Esophagus squamous epithelium (tissue), 5 donors: Measurements from ENCODE around the gene RNU1-2. TPM values are rescaled to one million over a fixed set of nuclear protein-coding genes. Genes with fewer than 3 reads are reported as not detected.
A peak's percentile ranks its signal among the peaks of the same experiment; 100 is the strongest.
"Not testable (repeated sequence)": the region's sequence is repeated elsewhere in the genome, so short reads cannot be mapped to it uniquely, and the experiment has no call there.

Source experiments
- DNase-seq: peaks from one replicate; lab custom pipeline; 2025; lab: John Stamatoyannopoulos, UW
- H3K27ac ChIP-seq, 4 donors: fragments of 200-600 bp; sonication (generic); one replicate each; pipeline ENCODE4 v1.5.1; 2016 to 2019; ENCODE audit warnings: mild to moderate bottlenecking in 1 of 4
- H3K27me3 ChIP-seq, 4 donors: fragments of 200-600 bp; sonication (generic); 1 replicate in 3 of 4; 2 replicates in 1 of 4; pipeline versions ENCODE4 v1.5.1 to v1.6.0; 2017 to 2021; ENCODE audit warnings: antibody characterized with exemption in 1 of 4
- H3K36me3 ChIP-seq, 3 donors: fragments of 200-600 bp; sonication (generic); one replicate each; pipeline ENCODE4 v1.5.1; 2016 to 2019
- H3K4me1 ChIP-seq, 3 donors: fragments of 200-600 bp; sonication (generic); one replicate each; pipeline ENCODE4 v1.5.1; 2017 to 2019
- H3K4me3 ChIP-seq, 4 donors: fragments of 200-600 bp; sonication (generic); 1 replicate in 3 of 4; 2 replicates in 1 of 4; pipeline ENCODE4 v1.5.1; 2016 to 2019; ENCODE audit warnings: mild to moderate bottlenecking in 2 of 4, moderate library complexity in 1 of 4
- H3K9me3 ChIP-seq, 3 donors: fragments of 200-600 bp; sonication (generic); one replicate each; pipeline ENCODE4 v1.5.1; 2016 to 2019
- POLR2A ChIP-seq, 4 donors: fragments of 450-650 bp; IDR thresholded peaks; one replicate each; pipeline ENCODE4 v1.6.1; 2017; ENCODE audit warnings: antibody characterized with exemption in 4 of 4, mild to moderate bottlenecking in 4 of 4, moderate library complexity in 3 of 4
- WGBS, 2 donors: methylation state at CpG; one replicate each; pipeline ENCODE4 v1.1.5; 2018; 5-methylcytosine and 5-hydroxymethylcytosine counted together
- intact Hi-C: fragments of 100-400 bp; cut with DNase I; formaldehyde crosslinking; loops from one replicate; pipeline ENCODE4 v1.15.0; 2022
- total RNA-seq, 4 donors: library from RNA; depleted of rRNA; stranded (reverse); fragments of >200 nt; gene quantifications; one replicate each; pipeline ENCODE4 v1.1.0, GENCODE V29; 2016
- TF ChIP-seq, protein P1 (sequence below), 6 experiments: fragments of 450-650 bp in 4 of 6; fragments of 200-600 bp in 2 of 6; sonication (generic) in 2 of 6; IDR thresholded peaks; one replicate each; pipeline ENCODE4 v1.5.1; 2016 to 2019; ENCODE audit warnings: antibody characterized with exemption in 6 of 6, mild to moderate bottlenecking in 4 of 6, moderate library complexity in 4 of 6
- donor health status: DM: yes; HTN: yes; CAD: no.

The RNU1-2 gene
- total RNA-seq, 4 donors from 2014 or later, result under 0.01 TPM

DNA sequence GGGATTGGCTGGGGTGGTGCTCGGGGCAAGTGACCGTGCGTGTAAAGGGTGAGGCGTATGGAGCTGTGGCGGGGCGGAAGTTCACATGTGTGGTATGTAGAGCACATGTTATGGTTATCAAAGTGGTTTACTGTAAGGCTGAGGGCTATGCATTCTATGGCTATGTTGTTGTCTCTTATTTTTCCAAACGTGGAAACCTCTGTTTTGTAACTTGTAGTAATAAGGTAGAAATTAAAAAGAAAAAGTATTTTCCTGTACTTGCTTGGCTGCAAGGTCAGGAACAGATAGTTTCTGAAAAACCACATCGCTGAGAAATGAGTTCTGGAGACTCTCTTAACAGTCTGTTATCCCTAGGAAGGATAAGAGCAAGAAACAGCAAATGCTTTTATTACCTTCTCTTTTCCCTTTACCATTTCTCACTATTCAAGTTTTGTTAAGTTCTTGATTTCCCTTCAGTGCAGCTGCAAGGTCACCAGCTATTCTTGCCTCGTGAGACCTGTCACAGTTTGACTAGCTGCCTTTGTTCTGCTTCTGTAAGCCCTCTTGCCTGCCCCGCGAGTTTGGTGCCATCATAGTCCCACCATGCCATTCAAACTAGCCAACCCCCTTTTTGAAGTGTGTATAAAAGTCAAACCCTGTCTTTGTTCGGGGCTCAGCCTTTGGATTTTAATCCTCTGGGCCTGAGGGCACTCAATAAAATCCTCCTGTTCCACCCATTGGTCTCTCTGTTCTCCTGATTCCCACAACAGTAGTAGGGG lies 9.5 kb downstream of the RNU1-2 start:
- H3K27me3 ChIP-seq, result no peaks in the 10 kb centered on the region
- peaks cover 0 to 16% (median 0%) of the 10 kb centered on the region in 3 donors for H3K9me3 ChIP-seq
- TF ChIP-seq, protein P1, sequence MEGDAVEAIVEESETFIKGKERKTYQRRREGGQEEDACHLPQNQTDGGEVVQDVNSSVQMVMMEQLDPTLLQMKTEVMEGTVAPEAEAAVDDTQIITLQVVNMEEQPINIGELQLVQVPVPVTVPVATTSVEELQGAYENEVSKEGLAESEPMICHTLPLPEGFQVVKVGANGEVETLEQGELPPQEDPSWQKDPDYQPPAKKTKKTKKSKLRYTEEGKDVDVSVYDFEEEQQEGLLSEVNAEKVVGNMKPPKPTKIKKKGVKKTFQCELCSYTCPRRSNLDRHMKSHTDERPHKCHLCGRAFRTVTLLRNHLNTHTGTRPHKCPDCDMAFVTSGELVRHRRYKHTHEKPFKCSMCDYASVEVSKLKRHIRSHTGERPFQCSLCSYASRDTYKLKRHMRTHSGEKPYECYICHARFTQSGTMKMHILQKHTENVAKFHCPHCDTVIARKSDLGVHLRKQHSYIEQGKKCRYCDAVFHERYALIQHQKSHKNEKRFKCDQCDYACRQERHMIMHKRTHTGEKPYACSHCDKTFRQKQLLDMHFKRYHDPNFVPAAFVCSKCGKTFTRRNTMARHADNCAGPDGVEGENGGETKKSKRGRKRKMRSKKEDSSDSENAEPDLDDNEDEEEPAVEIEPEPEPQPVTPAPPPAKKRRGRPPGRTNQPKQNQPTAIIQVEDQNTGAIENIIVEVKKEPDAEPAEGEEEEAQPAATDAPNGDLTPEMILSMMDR (IDR thresholded peaks at IDR 0.05), result peak in 1 of 6 experiments; percentile 6
- TF ChIP-seq POLR2A (IDR thresholded peaks at IDR 0.05), result peak in 3 of 4 donors; percentile 91 to 97 (median 92)
- 4 to 5% methylated on average over 12 of the region's 12 CpGs for WGBS, 2 donors
- H3K27ac ChIP-seq, result peak overlapping the region; percentile 90 to 98 (median 96)
- intact Hi-C loops, result no loop called here
- peaks cover 10 to 24% (median 13%) of the 10 kb centered on the region in 3 donors for H3K4me1 ChIP-seq
- H3K4me3 ChIP-seq, result peak overlapping the region; percentile 35 to 65 (median 55)
- H3K36me3 ChIP-seq, result no peaks in the 10 kb centered on the region
- DNase-seq, result no peak

DNA sequence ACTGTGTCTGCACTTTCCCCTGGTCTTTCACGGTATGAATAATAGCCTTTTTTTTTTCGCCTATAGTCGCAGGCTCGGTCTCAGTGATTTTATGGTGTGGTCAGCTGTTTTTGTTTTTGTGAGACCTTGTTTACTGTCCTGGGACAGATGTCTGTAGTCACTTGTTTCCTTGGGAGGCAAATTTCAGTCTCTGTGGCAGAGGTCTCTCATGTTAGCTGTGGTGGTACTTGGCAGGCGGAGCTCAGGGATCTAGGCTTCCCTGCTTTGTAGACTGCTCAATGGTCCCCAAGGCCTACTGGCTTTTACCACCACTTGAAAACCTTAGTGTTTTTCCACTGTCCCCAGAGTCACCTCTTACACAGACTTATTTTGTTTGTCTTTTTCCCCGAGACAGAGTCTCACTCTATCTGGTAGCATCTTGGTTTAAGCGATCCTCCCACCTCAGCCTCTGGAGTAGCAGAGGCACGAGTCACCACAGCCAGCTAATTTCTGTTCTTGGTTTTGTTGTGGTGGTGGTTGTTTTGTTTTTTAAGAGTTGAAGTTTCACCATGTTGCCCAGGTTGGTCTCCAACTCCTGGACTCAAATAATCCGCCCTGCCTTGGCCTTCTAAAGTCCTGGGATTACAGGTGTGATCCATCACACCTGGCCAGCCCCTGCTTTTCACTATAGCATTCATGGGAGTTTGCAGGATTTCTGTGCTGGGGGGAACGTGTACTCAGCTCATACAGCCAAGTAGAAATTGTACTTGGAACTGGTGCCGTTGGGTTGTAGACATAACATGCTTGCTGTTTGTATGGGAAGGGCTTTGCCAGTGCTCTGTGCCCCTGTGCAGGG lies 10.3 kb downstream of the RNU1-2 start:
- Histone ChIP-seq H3K9me3 (peaks cover 0 to 16% (median 0%) of the 10 kb centered on the region in 3 donors), H3K36me3 (no peaks in the 10 kb centered on the region), H3K27ac (peak overlapping the region; percentile 90 to 98 (median 96)), H3K27me3 (no peaks in the 10 kb centered on the region), H3K4me3 (no peak overlapping the region), H3K4me1 (peaks cover 10 to 24% (median 13%) of the 10 kb centered on the region in 3 donors)
- WGBS, 2 donors, result 75 to 82% methylated on average over 11 of the region's 11 CpGs
- TF ChIP-seq POLR2A (IDR thresholded peaks at IDR 0.05), result no peak
- TF ChIP-seq, protein P1 (IDR thresholded peaks at IDR 0.05), result no peak
- intact Hi-C loops, result no loop called here
- no peak for DNase-seq

DNA sequence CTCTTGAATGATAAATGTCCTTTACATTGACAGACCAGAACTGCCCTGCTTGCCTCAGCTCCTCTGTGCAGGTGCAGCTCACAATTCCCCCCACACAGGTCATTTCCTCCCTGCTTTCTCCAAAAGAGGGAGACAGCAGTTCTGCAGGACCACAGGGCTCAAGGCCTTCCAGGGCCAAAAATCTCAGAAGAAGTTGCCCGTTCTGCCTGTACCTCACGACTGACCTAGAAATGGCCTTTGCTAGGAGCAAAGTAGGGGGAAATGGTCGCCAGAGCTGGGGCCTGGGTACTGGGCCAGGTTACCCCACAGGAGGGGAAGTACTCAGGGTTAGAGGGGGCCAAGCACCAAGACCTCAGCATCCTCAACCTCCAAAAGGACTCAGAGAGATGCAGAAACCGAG lies 11.1 kb downstream of the RNU1-2 start:
- DNase-seq, result no peak
- Histone ChIP-seq H3K27me3 (no peaks in the 10 kb centered on the region), H3K36me3 (no peaks in the 10 kb centered on the region), H3K4me3 (no peak overlapping the region), H3K9me3 (peaks cover 0 to 16% (median 0%) of the 10 kb centered on the region in 3 donors), H3K4me1 (peaks cover 10 to 24% (median 13%) of the 10 kb centered on the region in 3 donors), H3K27ac (no peak overlapping the region)
- 84 to 86% methylated on average over 4 of the region's 4 CpGs for WGBS, 2 donors
- TF ChIP-seq, protein P1 (IDR thresholded peaks at IDR 0.05), result no peak
- no peak for TF ChIP-seq POLR2A (IDR thresholded peaks at IDR 0.05)
- intact Hi-C loops, result no loop called here

DNA sequence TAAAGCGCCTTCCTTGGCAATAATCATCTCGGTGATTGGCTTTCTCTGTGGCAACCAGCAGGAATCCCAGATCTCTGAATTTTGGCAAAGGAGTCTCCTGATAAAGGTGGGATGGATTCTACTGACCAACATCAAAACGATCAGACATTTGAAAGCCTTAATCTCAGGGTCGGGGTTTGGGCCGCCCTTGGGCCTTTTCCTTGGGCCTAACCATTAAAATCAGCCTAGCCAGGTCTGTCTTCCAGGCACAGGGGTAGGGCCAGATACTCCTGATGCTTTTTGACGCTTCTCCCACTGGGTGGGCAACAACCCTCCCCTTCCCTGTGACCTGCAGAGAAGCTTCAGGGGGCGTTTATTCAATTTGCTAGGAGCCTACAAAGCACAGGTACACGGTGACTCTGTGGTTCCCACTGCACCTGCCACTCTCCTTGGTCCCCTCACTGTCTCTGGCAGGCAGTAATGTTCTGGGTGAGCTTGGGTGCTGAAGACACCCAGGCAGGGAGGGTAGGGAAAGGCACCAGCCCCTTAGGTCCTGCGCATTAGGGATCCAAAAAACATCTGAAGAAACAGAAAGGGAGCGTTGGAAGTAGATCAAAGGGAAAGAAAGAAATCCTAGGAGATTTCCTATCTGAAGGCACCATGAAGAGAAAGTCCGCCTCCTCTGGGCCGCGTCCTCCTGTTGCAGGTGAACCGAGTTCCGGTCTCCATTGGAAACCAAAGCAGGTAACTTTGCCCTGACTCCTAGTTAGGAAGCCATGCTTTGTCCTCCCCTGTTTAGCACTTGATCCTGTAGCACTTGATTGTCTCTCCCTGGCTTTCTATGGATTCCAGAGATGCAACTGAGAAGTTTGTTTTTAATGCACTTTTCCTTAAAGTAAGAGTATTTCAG lies 12.3 kb downstream of the RNU1-2 start:
- H3K27ac ChIP-seq, result no peak overlapping the region
- H3K27me3 ChIP-seq, result no peaks in the 10 kb centered on the region
- H3K9me3 ChIP-seq, result peaks cover 0 to 16% (median 0%) of the 10 kb centered on the region in 3 donors
- DNase-seq, result no peak
- WGBS, 2 donors, result 84 to 86% methylated on average over 14 to 15 of the region's 15 CpGs
- H3K4me3 ChIP-seq, result no peak overlapping the region
- H3K4me1 ChIP-seq, result peaks cover 6 to 29% (median 11%) of the 10 kb centered on the region in 3 donors
- TF ChIP-seq POLR2A (IDR thresholded peaks at IDR 0.05), result no peak
- TF ChIP-seq, protein P1 (IDR thresholded peaks at IDR 0.05), result no peak
- intact Hi-C loops, result no loop called here
- no peaks in the 10 kb centered on the region for H3K36me3 ChIP-seq

DNA sequence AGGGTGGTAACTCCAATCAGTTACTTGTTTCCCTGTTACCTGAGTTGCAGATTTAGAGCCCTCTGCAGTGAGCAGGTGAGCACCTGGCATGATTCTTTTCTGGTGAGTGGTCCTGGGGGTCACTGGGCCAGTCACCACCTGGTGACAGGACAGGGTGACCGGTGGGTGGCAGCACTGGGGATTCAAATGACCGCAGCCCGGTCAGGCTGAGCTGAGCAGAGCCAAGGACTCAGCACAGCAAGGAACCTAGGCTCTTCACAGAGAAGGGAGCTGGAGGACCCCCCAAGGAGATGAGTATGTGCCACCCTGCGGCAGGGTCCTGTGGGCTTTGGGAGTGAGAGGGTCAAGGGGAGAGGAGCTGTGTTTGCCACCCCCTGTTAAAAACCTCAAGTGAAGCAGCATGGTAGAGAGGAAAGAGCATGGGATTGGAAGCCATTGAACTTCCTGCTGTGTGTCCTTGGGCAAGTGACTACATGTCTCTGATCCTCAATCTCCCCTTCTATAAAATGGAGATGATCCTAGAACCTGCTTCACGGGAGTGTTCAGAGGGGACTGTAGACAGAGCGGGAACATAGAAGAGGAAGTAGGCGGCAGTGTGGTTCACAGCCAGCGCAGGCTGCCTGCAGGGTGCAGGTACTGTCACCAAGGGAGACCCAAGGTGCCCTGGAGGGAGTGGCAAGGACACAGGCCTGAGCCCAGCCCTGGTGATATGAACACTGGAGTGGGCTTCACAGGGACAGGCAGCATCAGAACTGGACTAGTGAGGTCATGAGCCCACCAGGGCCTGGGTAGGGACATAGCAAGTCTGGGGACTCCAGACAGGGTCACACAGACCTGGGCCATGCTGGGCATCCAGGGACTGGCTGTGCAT lies 16.3 kb downstream of the RNU1-2 start:
- intact Hi-C loops, H3K4me3 ChIP-seq, H3K27ac ChIP-seq, H3K36me3 ChIP-seq, H3K27me3 ChIP-seq, DNase-seq, H3K9me3 ChIP-seq: not testable (repeated sequence)
- WGBS, 2 donors, result 83 to 85% methylated on average over 5 to 6 of the region's 8 CpGs
- peaks cover 16 to 41% (median 17%) of the 10 kb centered on the region in 3 donors for H3K4me1 ChIP-seq

DNA sequence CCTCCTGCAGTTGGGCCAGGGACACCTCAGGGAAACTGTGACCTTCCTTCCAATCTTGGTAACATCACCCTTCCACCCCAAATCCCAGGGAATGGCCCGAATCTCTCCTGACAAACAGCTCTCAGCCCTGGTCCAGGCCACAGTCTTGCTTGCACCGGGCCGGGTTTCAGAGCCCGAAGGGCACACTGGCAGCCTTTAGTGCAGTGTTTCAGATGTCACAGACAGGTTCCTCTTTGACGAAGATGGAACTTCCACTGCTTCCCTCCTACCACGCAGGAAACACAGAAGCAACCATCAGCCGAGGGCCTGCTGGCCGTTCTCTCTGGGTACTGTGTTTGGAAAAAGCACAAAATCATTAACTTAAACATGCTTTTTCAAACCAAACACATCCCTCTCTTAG lies 17.0 kb downstream of the RNU1-2 start:
- 66 to 76% methylated on average over 8 of the region's 8 CpGs for WGBS, 2 donors
- H3K27me3 ChIP-seq, DNase-seq, H3K9me3 ChIP-seq, intact Hi-C loops, H3K36me3 ChIP-seq, H3K4me3 ChIP-seq: not testable (repeated sequence)
- H3K27ac ChIP-seq, result peak overlapping the region in 1 of 4 donors; percentile 88
- H3K4me1 ChIP-seq, result peaks cover 16 to 41% (median 17%) of the 10 kb centered on the region in 3 donors
